Neutrophil (primary cell): ENCODE results near the gene PSME2.

Experiments
- H3K27ac ChIP-seq: fragments of 200-600 bp; sonication (generic); 2 replicates; pipeline ENCODE4 v1.5.1; 2016; ENCODE audit warnings: mild to moderate bottlenecking, moderate library complexity
- H3K27me3 ChIP-seq: fragments of 200-600 bp; sonication (generic); 2 replicates; pipeline ENCODE4 v1.6.0; 2016; ENCODE audit warnings: mild to moderate bottlenecking
- H3K36me3 ChIP-seq: fragments of 200-600 bp; sonication (generic); 2 replicates; pipeline ENCODE4 v1.5.1; 2017
- H3K4me1 ChIP-seq, 2 experiments: fragments of 200-600 bp in 1 of 2; sonication (generic) in 1 of 2; 1 replicate in 1 of 2; 2 replicates in 1 of 2; pipeline versions ENCODE4 v1.5.1 to v1.6.1; 2013 to 2016; ENCODE audit warnings: low read depth in 1 of 2, low read length in 1 of 2, mild to moderate bottlenecking in 1 of 2, moderate library complexity in 1 of 2; ENCODE audit not compliant: control insufficient read depth in 1 of 2, insufficient read depth in 1 of 2
- H3K4me3 ChIP-seq, 2 experiments: fragments of 200-600 bp in 1 of 2; sonication (generic) in 1 of 2; 1 replicate in 1 of 2; 2 replicates in 1 of 2; pipeline ENCODE4 v1.5.1; 2013 to 2016; ENCODE audit warnings: low read depth in 1 of 2, low read length in 1 of 2, mild to moderate bottlenecking in 1 of 2, moderate library complexity in 1 of 2
- H3K9me3 ChIP-seq: fragments of 200-600 bp; sonication (generic); 2 replicates; pipeline ENCODE4 v1.5.1; 2016
- TF ChIP-seq, protein P1 (sequence below): fragments of 200-600 bp; sonication (generic); IDR thresholded peaks from 2 replicates; pipeline ENCODE4 v1.5.1; 2016; ENCODE audit warnings: antibody characterized with exemption

PSME2 gene

DNA sequence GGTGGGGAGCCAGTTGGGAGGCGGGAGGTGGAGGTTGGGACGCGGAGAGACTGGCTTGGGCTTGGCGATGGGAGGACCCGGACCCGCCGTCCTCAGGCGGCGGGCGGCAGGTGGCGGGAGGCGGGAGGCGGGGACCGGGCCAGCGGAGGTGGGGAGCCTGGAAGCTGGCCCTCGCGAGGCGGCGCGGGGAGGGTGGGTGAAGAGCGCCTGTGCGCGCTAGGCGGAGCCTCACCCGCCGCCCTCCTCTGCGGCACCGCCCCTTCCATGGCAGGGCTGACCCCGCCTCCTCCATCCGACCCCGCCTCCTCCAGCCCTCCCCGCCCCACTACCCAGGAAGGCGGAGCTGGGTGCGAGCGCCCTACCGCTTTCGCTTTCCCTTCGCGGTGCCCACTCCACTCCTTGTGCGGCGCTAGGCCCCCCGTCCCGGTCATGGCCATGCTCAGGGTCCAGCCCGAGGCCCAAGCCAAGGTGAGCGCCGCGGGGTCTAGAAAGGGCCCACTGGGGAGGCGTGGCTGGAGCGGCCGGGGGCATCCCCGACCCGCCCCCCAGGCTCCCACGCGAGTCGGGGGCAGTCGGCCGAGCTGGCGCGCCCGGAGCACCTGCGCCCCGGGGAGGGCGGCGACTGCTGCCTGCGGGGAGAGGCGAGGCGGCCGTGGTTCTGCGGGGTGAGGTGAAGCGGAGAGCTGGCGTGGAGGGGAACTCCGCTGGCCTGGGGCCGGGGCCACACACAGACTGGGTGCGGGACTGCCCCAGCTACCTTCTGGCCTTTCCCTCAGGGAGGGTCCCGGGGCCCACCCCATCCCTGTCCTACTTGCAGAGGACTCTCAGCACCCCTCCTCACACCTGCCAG is 10.4 kb downstream of the PSME2 start, which contains the start of gene PSME1:
PSME1 (plus strand) TSS at position 361 of the 850 bp plus-strand sequence; CDS start at position 430, 69 bp downstream.
- Histone ChIP-seq H3K4me3 (peak within 1 kb of the TSS; percentile 88 to 98), H3K27ac (peak within 1 kb of the TSS; percentile 94), H3K9me3 (no peaks in the 10 kb centered on the region), H3K27me3 (no peaks in the 10 kb centered on the region), H3K36me3 (peaks cover 39% of the 10 kb centered on the region), H3K4me1 (peaks cover 34 to 43% of the 10 kb centered on the region in 2 experiments)
- TF ChIP-seq, protein P1, sequence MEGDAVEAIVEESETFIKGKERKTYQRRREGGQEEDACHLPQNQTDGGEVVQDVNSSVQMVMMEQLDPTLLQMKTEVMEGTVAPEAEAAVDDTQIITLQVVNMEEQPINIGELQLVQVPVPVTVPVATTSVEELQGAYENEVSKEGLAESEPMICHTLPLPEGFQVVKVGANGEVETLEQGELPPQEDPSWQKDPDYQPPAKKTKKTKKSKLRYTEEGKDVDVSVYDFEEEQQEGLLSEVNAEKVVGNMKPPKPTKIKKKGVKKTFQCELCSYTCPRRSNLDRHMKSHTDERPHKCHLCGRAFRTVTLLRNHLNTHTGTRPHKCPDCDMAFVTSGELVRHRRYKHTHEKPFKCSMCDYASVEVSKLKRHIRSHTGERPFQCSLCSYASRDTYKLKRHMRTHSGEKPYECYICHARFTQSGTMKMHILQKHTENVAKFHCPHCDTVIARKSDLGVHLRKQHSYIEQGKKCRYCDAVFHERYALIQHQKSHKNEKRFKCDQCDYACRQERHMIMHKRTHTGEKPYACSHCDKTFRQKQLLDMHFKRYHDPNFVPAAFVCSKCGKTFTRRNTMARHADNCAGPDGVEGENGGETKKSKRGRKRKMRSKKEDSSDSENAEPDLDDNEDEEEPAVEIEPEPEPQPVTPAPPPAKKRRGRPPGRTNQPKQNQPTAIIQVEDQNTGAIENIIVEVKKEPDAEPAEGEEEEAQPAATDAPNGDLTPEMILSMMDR, result peak; percentile 43

DNA sequence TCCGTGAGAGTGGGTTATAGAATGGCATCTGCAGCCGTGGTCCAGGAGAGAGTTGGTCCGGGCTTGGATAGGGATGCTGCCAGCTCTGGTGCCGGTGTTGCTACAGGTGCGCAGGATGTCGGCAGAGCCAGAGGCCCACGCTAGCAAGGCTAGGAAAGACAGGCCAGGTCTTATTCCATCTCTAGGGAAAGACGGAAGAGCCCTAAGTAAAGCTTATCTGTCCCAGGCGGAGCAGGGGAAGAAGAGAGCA is 10.9 kb downstream of the PSME2 start:
- Histone ChIP-seq H3K9me3 (no peaks in the 10 kb centered on the region), H3K27ac (peak overlapping the region; percentile 94), H3K4me1 (peaks cover 28 to 37% of the 10 kb centered on the region in 2 experiments), H3K27me3 (no peaks in the 10 kb centered on the region), H3K36me3 (peaks cover 41% of the 10 kb centered on the region), H3K4me3 (peak overlapping the region; percentile 88 to 98)
- TF ChIP-seq, protein P1, result no peak

DNA sequence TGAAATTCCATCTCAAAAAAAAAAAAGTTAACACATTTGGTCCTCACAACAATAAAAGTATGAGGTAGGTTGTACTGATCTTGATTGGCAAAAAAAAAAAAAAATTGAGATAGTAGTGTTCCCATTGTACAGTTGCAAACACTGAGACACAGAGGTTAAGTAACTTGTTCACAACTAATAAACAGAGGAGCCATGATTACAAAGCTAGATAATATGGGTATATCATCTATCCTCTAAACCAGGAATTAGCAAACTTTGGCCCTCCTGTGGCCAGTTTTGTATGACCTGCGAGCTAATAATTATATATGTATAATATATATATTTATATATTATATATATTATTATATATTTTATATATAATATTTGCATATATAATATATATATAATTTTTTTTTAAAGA is 12.7 kb downstream of the PSME2 start:
- Histone ChIP-seq H3K36me3 (peaks cover 31% of the 10 kb centered on the region), H3K4me1 (peaks cover 19 to 25% of the 10 kb centered on the region in 2 experiments), H3K27me3 (no peaks in the 10 kb centered on the region), H3K27ac (no peak overlapping the region), H3K4me3 (no peak overlapping the region), H3K9me3 (no peaks in the 10 kb centered on the region)
- TF ChIP-seq, protein P1, result no peak

DNA sequence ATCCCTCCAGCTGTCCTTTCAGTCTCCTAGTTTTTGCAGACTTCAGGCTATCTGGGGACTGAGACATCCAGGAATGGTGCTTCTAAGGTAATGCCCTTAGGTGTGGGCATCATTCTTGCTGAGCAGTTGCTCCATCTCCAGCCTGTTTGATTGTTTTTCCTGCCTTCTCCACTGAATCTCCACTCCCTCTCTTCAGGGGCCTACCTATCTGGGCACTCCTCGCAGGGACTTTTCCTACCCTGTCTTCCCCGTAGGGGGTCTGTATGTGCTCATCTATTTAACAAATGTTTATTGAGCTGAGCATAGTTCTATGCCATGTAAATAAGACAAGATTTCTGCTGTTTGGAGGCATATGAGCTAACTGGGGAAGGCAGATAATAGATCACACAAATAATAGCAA is 13.4 kb downstream of the PSME2 start:
- Histone ChIP-seq H3K9me3 (no peaks in the 10 kb centered on the region), H3K27ac (no peak overlapping the region), H3K4me3 (no peak overlapping the region), H3K4me1 (peaks cover 19 to 25% of the 10 kb centered on the region in 2 experiments), H3K36me3 (peaks cover 23% of the 10 kb centered on the region), H3K27me3 (no peaks in the 10 kb centered on the region)
- TF ChIP-seq, protein P1, result no peak

DNA sequence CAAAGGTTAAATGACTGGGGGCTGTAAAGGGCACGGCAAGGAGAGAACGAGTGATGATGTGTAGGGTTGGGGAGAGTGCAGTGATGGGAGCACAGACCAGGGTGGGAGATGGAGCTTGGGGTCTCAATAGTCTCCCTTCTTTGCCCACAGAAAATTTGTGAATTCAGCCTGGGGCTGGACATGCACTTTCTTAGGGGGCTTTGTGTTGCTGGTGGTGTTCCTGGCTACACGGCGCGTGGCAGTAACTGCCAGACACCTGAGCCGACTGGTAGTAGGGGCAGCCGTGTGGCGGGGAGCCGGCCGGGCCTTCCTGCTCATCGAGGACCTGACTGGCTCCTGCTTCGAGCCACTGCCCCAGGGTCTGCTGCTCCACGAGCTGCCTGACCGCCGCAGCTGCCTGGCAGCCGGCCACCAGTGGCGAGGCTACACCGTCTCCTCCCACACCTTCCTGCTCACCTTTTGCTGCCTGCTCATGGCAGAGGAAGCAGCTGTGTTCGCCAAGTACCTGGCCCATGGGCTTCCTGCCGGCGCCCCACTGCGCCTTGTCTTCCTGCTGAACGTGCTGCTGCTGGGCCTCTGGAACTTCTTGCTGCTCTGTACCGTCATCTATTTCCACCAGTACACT is 14.2 kb downstream of the PSME2 start:
- Histone ChIP-seq H3K27ac (no peak overlapping the region), H3K36me3 (peaks cover 15% of the 10 kb centered on the region), H3K9me3 (no peaks in the 10 kb centered on the region), H3K4me3 (no peak overlapping the region), H3K4me1 (peaks cover 16 to 18% of the 10 kb centered on the region in 2 experiments), H3K27me3 (no peaks in the 10 kb centered on the region)
- TF ChIP-seq, protein P1, result no peak
